Astrocyte of the cerebellum (primary cell): ENCODE data around the gene RASIP1.
"Not testable (repeated sequence)": the region's sequence is repeated elsewhere in the genome, so short reads cannot be mapped to it uniquely, and the experiment has no call there.

Experiments used
- DNase-seq: peaks from one replicate; pipeline ENCODE4 v3.0.0-alpha.2; 2011; ENCODE audit warnings: low read depth
- H3K4me3 ChIP-seq: 2 replicates; pipeline ENCODE4 v1.5.1; 2011; ENCODE audit warnings: mild to moderate bottlenecking, low read depth, low read length, moderate library complexity
- CTCF ChIP-seq: IDR thresholded peaks from 2 replicates; pipeline ENCODE4 v1.5.1; 2012; ENCODE audit warnings: low read length, low read depth, moderate library complexity, mild to moderate bottlenecking; ENCODE audit errors: missing control alignments
- in situ Hi-C: cut with HindIII; loops from 2 replicates; pipeline ENCODE4 v1.10.0; 2017; ENCODE audit warnings: low sequenced_read_pairs

RASIP1 gene

GRCh38 chr19:48702701-48703100 is 37.7 kb downstream of the RASIP1 start:
- in situ Hi-C loops, result no loop called here
- TF ChIP-seq CTCF, result no peak
- no peak for DNase-seq
- no peak overlapping the region for H3K4me3 ChIP-seq

DNA sequence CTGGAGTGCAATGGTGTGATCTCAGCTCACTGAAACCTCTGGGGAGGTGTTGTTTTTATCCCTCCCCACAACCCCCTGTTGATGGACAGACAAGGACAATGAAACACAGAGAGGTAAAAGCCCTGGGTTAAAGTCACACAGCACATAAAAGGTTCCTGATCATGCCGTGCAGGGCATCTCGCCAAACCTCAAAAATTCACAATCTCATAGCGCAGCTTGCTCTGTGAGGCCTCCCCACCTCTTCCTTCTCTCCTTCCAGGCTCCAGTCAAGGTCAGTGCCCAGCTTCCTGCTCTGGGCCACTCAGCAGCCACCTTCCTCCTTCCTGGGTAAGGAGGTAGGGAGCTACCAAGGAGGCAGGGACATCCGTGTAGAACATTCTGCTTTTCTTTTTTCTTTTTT is 42.4 kb downstream of the RASIP1 start:
- TF ChIP-seq CTCF, result no peak
- in situ Hi-C loops, result no loop called here
- no peak overlapping the region for H3K4me3 ChIP-seq
- DNase-seq, result peak; percentile 49

DNA sequence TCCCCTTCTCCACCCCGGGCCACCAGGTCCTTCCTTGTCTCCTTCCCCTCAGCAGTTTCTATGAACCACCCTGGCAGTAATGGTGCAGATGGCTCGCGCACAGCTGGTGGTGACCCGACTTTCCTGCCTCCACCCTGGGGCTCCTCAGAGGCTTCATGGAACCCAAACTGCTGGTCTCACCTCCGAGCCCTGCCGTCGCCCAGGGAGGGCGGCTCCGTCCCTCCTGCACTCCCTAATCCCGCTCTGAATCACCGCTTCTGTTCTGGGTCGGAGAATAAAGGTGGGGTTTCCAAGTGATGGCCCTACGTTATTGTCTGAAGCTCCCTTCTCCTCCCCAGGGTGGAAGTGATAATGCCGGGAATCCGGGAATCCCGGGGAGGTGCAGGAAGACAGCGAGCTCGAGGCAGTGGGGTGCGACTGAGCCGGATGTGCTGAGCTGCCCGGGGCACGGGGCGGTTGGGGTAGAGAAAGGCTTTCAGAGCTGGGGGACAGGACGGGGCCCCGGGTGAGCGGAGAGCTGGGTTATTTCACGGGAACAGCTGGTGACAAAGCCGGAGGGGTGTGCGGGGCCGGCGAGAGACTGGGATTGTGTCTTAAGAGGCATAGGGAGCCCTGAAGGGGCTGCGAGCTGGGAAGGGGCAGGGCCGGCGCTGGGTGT is 43.9 kb downstream of the RASIP1 start:
- no peak for DNase-seq
- peak overlapping the region; percentile 7 for H3K4me3 ChIP-seq
- no peak for TF ChIP-seq CTCF
- in situ Hi-C loops, result no loop called here

GRCh38 chr19:48695743-48696352 is 44.6 kb downstream of the RASIP1 start, which contains the start of gene FUT2:
TSS of gene FUT2 (plus strand) at chr19:48695971. CDS start at chr19:48702957, 6,986 bp downstream.
- H3K4me3 ChIP-seq, result peak within 1 kb of the TSS; percentile 7
- no peak for DNase-seq
- in situ Hi-C loops, result no loop called here
- TF ChIP-seq CTCF, result no peak

DNA sequence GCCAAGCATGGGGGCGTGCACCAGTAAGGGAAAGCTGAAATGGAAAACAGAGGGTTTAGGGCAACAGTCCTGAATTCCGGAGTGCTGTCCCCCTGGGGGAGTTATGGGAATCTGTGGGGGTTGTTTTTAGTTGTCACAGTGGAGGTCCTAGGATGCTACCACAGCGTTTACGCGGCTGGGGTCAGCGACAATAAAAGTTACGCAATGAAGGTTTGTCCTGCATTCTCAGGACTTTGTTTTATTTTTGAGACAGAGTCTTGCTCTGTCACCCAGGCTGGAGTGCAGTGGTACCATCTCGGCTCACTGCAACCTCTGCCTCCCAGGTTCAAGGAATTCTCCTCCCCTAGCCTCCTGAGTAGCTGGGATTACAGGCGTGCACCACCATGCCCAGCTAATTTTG is 46.8 kb downstream of the RASIP1 start:
- in situ Hi-C loops, H3K4me3 ChIP-seq: not testable (repeated sequence)

GRCh38 chr19:48689449-48689848 is 51.0 kb downstream of the RASIP1 start:
- no peak for TF ChIP-seq CTCF
- in situ Hi-C loops, result no loop called here
- DNase-seq, result no peak
- H3K4me3 ChIP-seq, result no peak overlapping the region

More for the DNA sequence above, 46.8 kb downstream of the RASIP1 start:
- not testable (repeated sequence) for DNase-seq

GRCh38 chr19:48687776-48688175 is 52.6 kb downstream of the RASIP1 start:
- H3K4me3 ChIP-seq, result no peak overlapping the region
- no peak for DNase-seq
- in situ Hi-C loops, result no loop called here
- TF ChIP-seq CTCF, result no peak

- in situ Hi-C loops, DNase-seq, H3K4me3 ChIP-seq: not testable (repeated sequence)
Observed at GRCh38 chr19:48686637-48687036, 53.8 kb downstream of the RASIP1 start.
